VCaP (cell line): ENCODE data around the gene MAP6D1.

Source experiments
- H3K27ac ChIP-seq: fragments of 450-650 bp; 2 replicates; pipeline ENCODE4 v1.5.1; 2017
- CTCF ChIP-seq: fragments of 450-650 bp; conservative IDR thresholded peaks from 2 replicates; pipeline ENCODE4 v1.5.1; 2017; ENCODE audit warnings: mild to moderate bottlenecking, moderate library complexity

Gene MAP6D1

GRCh38 chr3:183766745-183767606 lies 58.4 kb downstream of the MAP6D1 start:
- peak; percentile 84 for TF ChIP-seq CTCF
- H3K27ac ChIP-seq, result peak overlapping the region; percentile 87

GRCh38 chr3:183766107-183766506 lies 59.3 kb downstream of the MAP6D1 start:
- no peak for TF ChIP-seq CTCF

More at GRCh38 chr3:183766107-183766506, 59.3 kb downstream of the MAP6D1 start:
- H3K27ac ChIP-seq, result peak overlapping the region; percentile 87
